Measurements from ENCODE around the gene DSP. TPM values are rescaled to one million over a fixed set of nuclear protein-coding genes. Genes with fewer than 3 reads are reported as not detected.

DSP gene
- total RNA-seq, 1 experiment from 2014 or later = 227 TPM

- no peak for TF ChIP-seq CTCF (IDR thresholded peaks at IDR 0.05; ENCODE audit: unreplicated experiment)
- Mint-ChIP-seq H3K4me1 (ENCODE audit: insufficient read depth, unreplicated experiment) (peaks cover 20% of the 10 kb centered on the region), H3K27me3 (ENCODE audit: insufficient read depth, unreplicated experiment) (no peaks in the 10 kb centered on the region), H3K4me3 (ENCODE audit: unreplicated experiment) (no peak overlapping the region), H3K36me3 (ENCODE audit: insufficient read depth, unreplicated experiment) (peaks cover under 1% of the 10 kb centered on the region), H3K9me3 (ENCODE audit: unreplicated experiment) (no peaks in the 10 kb centered on the region), H3K27ac (ENCODE audit: low read depth, unreplicated experiment) (no peak overlapping the region)
- intact Hi-C loops (cut with micrococcal nuclease) = no loop called here
- POLR2A ChIA-PET = no interaction called here
- CTCF ChIA-PET = no interaction called here
- no TSS peak for BruUV-seq (replicated peaks)
- no peak for DNase-seq (ENCODE audit: unreplicated experiment)
Observed at GRCh38 chr6:7526755-7527154, 14.7 kb upstream of the DSP start.

DNA sequence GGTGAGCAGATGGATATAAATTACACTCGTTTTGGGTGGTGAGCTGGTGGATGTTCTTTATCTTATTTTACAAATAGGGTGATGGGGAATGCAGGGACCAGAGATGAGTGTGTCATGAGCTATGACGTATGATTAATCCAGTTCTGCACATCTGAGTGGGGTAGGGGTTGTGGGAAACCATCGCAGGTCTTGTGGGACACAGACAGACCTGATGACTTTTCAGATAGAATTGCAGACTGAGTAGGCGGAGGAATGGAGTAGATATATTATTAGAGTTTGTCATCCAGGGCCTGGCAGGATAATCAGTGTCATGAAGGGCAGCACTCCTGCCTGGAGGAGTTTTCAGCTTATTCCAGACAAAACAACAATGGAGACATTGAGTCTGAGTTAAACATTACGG lies 12.9 kb upstream of the DSP start:
- no TSS peak for BruUV-seq (replicated peaks)
- Mint-ChIP-seq H3K36me3 (ENCODE audit: insufficient read depth, unreplicated experiment) (no peaks in the 10 kb centered on the region), H3K4me3 (ENCODE audit: unreplicated experiment) (no peak overlapping the region), H3K4me1 (ENCODE audit: insufficient read depth, unreplicated experiment) (peaks cover 20% of the 10 kb centered on the region), H3K9me3 (ENCODE audit: unreplicated experiment) (no peaks in the 10 kb centered on the region), H3K27me3 (ENCODE audit: insufficient read depth, unreplicated experiment) (no peaks in the 10 kb centered on the region), H3K27ac (ENCODE audit: low read depth, unreplicated experiment) (no peak overlapping the region)
- no peak for DNase-seq (ENCODE audit: unreplicated experiment)
- POLR2A ChIA-PET = interaction anchor here (0.8 to 2.3 kb wide), 12 partner anchors 9 to 104 kb away, joined by 3 to 18 read pairs (median 4); partner anchors contain the start of gene DSP
- CTCF ChIA-PET = interaction anchor here (0.7 kb wide), 1 partner anchor 20 kb away, joined by 3 read pairs; no protein-coding TSS in a partner anchor
- no peak for TF ChIP-seq CTCF (IDR thresholded peaks at IDR 0.05; ENCODE audit: unreplicated experiment)
- intact Hi-C loops (cut with micrococcal nuclease) = no loop called here

DNA sequence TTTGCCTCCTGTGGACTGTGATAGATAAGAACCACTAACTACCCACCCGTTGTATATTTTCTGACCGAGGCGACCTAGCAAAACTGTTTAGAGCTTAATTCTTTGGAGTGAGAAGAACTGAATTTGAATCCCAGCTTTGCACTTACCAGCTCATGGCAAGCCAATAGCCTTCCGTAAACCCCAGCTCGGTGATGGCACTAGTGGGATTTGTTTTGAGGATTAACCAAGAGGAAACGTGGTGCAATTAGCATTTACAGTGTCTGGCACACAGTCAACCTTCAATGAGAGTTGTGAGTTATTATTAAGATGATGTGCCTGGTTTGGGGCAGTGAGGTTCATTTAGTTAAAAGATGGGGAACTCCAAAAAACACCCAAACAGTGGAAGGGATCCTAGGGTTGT lies 12.3 kb upstream of the DSP start:
- Mint-ChIP-seq H3K4me1 (ENCODE audit: insufficient read depth, unreplicated experiment) (peaks cover 20% of the 10 kb centered on the region), H3K36me3 (ENCODE audit: insufficient read depth, unreplicated experiment) (no peaks in the 10 kb centered on the region), H3K4me3 (ENCODE audit: unreplicated experiment) (no peak overlapping the region), H3K9me3 (ENCODE audit: unreplicated experiment) (no peaks in the 10 kb centered on the region), H3K27ac (ENCODE audit: low read depth, unreplicated experiment) (no peak overlapping the region), H3K27me3 (ENCODE audit: insufficient read depth, unreplicated experiment) (no peaks in the 10 kb centered on the region)
- intact Hi-C loops (cut with micrococcal nuclease) = no loop called here
- no peak for DNase-seq (ENCODE audit: unreplicated experiment)
- ChIA-PET CTCF (no interaction called here), POLR2A (interaction anchor here (0.6 to 2.3 kb wide), 12 partner anchors 8 to 110 kb away, joined by 3 to 18 read pairs (median 4); partner anchors contain the start of gene DSP)
- no TSS peak for BruUV-seq (replicated peaks)
- no peak for TF ChIP-seq CTCF (IDR thresholded peaks at IDR 0.05; ENCODE audit: unreplicated experiment)

DNA sequence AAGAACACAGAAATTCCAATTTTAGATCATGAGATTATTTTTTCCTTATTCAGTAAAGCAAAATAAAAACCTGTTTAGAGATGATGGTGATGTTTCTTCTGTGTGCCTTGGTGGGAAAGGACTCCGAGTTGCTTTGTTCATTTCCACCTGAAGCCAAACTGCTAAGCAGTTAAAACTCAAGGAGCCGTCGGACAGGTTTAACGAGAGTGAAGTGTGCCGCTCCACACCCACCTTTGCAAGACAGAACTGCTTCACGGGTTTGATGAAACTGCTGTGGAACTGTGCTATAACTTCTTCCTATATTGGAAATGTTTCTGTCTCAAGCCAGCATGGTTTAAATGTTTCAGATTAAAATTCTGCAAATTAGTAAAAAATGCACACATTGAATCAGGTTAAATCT lies 9.2 kb upstream of the DSP start:
- no peak for TF ChIP-seq CTCF (IDR thresholded peaks at IDR 0.05; ENCODE audit: unreplicated experiment)
- Mint-ChIP-seq H3K4me3 (ENCODE audit: unreplicated experiment) (no peak overlapping the region), H3K36me3 (ENCODE audit: insufficient read depth, unreplicated experiment) (no peaks in the 10 kb centered on the region), H3K27me3 (ENCODE audit: insufficient read depth, unreplicated experiment) (no peaks in the 10 kb centered on the region), H3K4me1 (ENCODE audit: insufficient read depth, unreplicated experiment) (peaks cover 13% of the 10 kb centered on the region), H3K9me3 (ENCODE audit: unreplicated experiment) (no peaks in the 10 kb centered on the region), H3K27ac (ENCODE audit: low read depth, unreplicated experiment) (no peak overlapping the region)
- ChIA-PET POLR2A (interaction anchor here (1.8 to 29.8 kb wide), 2 partner anchors 9 to 21 kb away, joined by 6 to 872 read pairs; partner anchors contain the start of gene DSP), CTCF (interaction anchor here (0.7 kb wide), 1 partner anchor 186 kb away, joined by 3 read pairs; no protein-coding TSS in a partner anchor)
- intact Hi-C loops (cut with micrococcal nuclease) = no loop called here
- DNase-seq (ENCODE audit: unreplicated experiment) = no peak
- no TSS peak for BruUV-seq (replicated peaks)
